SH-SY5Y (cell line): Measurements from ENCODE around the gene MON1A.

ENCODE experiments used
- GATA2 ChIP-seq: IDR thresholded peaks from 2 replicates; pipeline ENCODE4 v1.6.1; 2011; ENCODE audit warnings: mild to moderate bottlenecking, low read depth, low read length
- GATA3 ChIP-seq: IDR thresholded peaks from 2 replicates; pipeline ENCODE4 v1.6.1; 2011; ENCODE audit warnings: low read depth, mild to moderate bottlenecking, low read length, moderate library complexity

The MON1A gene

DNA sequence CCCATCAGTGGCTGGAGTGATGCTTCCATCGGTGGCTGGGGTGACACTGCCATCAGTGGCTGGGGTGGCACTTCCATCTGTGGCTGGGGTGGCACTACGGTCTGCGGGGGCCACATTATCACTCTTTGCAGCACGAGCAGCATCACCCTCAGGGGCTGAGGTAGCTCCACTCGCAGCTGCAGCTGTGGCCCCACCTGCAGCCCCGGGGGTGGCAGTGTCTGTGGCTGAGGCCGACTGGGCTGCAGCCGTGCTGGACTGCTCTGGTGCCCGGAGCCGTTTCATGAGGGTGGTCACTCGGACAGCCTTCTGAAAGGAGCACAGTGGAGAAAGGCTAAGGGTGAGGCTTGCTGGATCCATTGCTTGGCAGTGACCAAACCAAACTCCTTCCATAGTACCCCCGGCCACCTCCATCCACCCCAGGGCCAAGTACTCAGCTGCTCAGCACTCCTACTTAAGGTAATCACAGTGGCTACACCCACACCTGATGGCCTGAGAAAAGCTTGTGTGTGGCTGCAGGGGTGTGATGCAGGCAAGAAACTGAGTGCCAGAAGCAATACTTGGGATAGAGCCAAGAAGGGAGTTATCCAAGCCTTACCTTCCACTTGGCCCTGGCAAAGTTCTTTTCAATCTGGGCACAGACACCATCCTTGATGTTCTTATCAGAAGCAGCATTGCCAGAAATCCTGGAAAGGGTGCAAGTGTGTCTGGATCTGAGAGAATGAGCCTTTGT lies 69.9 kb downstream of the MON1A start:
- TF ChIP-seq GATA3 = no peak
- TF ChIP-seq GATA2 = no peak
